ENCODE results near the gene NEU2.

The NEU2 gene

DNA sequence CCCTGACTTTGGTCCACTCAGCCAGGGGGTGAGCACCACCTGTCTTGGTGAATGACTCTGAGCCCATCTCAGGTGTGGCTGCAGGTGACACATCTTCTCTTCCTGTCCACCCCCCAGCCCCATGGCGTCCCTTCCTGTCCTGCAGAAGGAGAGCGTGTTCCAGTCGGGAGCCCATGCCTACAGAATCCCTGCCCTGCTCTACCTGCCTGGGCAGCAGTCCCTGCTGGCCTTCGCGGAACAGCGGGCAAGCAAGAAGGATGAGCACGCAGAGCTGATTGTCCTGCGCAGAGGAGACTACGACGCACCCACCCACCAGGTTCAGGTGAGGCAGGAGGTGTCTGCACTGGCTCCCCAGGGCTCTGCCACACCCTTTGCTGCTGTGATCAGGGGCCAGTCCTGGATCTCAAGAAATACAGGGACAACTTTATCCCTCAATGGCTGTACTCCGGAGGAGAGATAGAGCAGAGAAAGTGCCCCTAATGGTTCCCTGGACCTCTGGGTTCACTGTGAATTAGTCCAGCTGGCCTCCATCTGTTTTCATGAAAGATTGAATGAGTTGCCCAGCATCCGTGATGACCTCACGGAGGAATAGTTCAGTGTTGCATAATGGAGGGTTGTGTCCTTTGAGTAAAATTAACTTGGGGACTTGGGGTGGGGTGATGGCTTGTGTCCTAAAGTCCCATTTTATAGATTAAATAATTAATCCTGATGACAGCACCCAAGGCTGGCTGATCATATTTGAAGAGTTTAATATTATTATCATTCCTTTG is at the start of gene NEU2:
Gene NEU2, plus strand, starts transcription at position 122 of the 770 bp plus-strand sequence. Its CDS starts 0 bp downstream, at position 122.
- DNase-seq = no peak

- no peak for DNase-seq
Observed at GRCh38 chr2:232982926-232983668, 49.4 kb upstream of the NEU2 start.

- no peak for DNase-seq
Observed at GRCh38 chr2:232983669-232984140, 48.8 kb upstream of the NEU2 start.

GRCh38 chr2:232984451-232985207 is 47.8 kb upstream of the NEU2 start:
- no peak for DNase-seq

GRCh38 chr2:232986155-232986554 is 46.3 kb upstream of the NEU2 start:
- no peak for DNase-seq

GRCh38 chr2:232993231-232993821 is 39.1 kb upstream of the NEU2 start:
- DNase-seq = no peak

GRCh38 chr2:232994446-232994845 is 38.0 kb upstream of the NEU2 start:
- no peak for DNase-seq

DNA sequence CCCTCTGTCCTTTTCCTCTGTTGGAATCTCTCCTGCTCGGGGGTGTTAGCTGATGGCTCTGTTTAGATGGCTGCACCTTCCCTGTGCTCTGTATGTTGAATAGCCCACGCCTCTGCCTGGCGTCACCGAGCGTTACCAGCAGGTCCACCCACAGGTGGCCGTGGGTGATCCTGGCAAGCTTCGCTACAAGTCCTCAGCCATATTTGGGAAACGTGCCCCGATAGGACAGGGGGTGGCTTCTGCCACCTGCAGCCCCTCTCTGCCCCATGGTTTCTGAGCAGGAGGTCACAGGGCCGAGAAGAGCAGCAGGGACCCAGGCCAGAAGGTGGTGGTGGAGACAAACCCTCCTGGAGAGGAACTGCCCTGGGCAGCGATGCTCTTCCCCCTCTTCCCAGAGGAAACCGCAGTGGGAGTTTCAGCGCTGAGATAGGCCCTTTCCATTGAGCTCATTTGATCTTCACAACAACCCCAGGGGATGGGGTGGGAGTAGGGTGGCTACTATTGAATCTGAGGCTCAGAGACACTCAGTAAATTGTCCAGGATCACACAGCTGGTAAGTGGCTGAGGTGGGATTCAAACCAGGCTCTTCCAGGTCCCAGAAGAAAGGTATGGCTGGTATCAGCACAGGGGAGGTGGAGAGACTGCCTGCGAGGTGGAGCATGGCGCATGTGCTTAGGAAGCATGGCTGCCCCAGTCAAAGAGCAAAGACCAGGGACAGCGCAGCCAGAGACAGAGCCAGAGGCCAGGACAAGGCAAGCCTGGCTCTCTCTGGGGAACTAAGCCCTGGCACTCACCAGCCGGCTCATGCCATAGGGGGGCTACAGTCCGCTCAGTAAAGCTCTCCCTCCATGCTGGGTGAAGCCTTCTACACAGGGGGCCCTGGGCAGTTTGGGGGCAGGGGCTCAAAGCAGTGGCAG is 34.5 kb upstream of the NEU2 start:
- DNase-seq = no peak

DNA sequence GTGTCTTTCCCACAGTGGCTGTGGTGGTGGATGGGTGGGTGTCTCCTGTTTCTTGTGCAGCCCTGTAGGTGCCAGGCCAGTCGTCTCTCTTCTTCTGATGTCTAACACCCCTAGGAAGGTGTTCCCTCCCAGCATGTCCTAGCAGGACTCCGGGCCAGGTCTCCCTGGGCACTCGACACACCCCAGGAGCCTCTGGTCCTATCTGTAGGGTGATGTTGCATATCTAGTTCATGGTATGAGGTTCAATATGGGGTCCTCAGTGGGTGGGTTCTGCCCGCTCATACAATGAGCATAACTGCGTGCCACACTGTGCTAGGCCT is 33.8 kb upstream of the NEU2 start:
- DNase-seq = no peak

- no peak for DNase-seq
Observed at GRCh38 chr2:232999354-232999753, 33.1 kb upstream of the NEU2 start.

DNA sequence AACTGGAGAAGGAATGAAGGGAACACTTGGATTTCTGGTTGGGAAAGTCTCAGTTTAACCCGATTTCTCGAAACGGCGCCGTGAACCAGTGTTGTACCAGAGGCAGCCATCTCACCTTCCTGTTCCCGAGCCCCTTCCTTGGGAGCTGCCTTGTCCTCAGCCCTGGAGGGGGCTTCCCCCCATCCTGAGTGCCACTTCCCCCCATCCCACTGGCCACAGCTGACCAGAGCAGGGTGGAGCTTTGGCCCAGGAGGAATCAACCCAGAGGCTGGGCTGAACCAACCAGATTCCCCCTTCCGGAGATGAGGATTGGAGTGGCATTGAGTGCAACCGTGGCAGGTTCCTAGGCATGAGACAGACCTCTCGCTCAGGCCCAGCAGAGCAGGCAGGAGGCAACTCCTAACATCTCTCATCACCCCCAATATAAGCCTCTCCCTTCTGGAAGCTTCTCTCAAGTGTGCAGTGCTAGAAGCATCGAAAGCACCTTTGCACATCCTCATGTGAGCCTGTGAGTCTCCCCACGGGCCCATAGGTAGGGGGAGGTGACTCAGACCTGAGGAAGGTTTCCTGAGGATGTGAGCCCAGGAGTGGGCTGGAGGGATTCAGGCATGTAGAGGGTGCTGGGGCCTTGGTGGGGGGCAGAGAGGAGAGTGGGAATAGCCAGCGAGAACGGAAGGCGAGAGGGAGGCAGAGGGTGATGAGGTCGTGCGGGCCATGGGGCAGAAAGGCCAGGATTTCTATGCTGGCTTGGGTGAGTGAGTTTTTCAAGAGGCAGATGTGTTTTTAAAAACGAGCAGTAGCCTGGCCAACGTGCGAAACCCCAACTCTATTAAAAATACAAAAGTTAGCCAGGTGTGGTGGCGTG is 31.4 kb upstream of the NEU2 start:
- no peak for DNase-seq

DNA sequence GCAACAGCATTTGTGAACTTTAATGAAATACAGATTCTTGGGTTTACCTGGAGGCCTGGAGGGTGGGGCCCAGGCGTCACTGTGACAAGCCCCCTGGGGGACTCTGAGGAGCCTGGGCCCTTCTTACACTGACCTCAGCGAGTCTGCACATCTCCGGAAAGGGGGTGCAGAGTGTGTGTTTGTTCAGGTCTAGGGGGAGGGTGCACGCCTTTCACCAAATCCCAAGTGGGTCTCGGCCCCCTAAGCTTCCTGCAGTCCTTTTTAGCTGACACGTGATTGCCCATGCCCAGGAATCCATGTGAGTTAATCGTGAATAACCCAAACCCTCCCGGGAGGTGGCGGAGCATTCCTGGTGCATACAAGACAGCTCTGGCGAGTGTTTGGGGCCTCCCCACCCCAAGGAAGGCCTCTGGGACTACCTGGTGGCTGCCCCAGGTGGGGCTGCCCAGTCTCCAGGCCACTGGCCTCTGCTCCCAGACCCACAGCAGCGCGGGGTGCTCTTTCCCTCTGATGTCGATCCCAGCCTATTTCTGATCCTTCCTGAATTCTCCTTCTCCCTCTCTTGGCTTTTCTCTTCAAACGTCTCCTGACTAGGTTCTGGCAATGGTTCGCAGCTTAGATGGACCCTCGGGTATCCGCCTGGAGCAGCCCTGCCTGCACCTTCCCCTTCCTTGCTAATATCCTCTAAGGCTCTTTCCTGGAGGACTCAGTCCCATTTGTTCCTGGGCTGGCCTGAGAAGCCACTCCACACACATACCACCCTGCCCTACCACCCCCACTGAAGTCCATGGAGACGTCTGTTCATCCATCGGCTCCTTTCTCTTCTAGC is 29.4 kb upstream of the NEU2 start:
- DNase-seq = no peak

DNA sequence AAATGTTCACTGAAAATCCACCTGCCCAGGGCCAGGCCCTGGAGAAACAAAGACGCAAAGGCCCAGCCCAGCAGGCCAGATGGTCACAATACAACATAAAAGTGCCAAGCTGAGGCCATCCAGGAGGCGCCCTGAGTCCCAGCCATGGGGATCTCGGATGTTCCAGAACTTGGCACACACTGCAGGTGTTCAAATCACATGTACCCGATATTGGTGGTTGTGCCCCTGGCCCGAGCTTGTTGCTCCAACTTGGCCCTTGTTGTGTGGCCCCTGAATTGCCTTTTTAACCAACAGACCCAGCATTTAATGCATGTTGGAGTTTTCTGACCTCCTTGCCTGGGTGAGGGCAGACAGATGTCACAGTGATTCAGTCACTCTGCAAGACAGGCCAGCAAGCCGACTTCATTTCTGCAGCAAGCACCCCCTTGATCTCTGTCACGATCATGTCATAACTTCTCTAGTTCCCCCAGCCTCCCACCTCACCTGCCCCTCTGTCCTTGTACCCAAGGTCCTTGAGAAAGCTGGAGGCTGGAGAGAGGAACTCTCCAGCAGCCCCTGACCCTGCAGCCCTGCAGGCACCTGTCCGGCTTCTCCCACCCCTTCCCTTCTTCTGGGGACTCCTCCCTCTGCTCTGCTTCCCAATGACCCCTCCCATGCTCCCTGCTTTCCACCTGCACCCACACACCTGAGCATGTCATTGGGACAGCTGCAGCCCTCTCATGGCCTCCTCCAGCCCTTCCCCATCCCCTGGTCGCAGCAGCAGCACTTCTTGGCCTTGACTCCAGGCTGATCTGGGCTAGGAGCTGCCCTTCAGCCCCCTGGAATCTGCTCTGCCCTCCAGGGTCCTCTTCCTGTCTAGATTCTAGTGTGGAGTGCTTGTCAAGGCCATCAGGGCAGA is 28.6 kb upstream of the NEU2 start:
- DNase-seq = no peak

- no peak for DNase-seq
Observed at GRCh38 chr2:233005096-233005495, 27.4 kb upstream of the NEU2 start.

DNA sequence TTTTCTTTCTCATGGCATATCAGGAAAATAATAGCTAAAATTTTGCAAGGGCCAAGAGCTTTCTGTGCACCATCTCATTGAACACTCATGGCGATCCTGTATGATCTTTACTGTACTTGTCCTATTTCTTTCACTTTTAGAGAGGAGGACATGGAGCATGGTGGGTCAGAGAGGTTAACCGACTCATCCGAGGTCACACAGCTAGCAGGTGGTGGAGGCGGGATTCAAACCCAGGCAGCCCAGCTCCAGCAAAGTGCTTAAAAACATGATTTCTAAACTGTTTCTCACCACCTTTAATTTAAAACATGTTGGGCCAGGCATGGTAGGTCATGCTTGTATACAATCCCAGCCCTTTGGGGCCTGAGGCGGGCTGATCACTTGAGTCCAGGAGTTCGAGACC is 25.8 kb upstream of the NEU2 start:
- DNase-seq = no peak

- DNase-seq = no peak
Observed at GRCh38 chr2:233007270-233007669, 25.2 kb upstream of the NEU2 start.

GRCh38 chr2:233007739-233008138 is 24.7 kb upstream of the NEU2 start:
- no peak for DNase-seq

DNA sequence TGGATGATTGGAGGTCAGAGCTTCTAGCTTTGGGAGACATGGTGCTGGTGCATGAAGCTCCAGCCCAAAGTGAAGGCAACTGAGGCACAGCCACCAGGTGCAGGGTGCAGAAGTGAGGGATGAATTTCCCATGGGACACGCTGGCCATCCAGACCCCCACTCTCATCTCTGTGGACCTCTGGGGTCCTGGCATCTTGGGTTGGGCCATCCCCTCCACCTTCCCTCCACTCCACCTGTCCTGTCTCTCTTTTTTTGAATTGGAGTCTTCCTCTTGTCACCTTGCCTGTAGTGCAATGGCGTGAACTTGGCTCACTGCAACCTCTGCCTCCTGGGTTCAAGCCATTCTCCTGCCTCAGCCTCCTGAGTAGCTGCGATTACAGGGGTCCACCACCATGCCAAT is 22.8 kb upstream of the NEU2 start:
- no peak for DNase-seq

Measured in DMS 273 treated with DMSO at 0.1 percent for 48 hours (cell line).